H54 (cell line): ENCODE results near the gene PSME3IP1.

ENCODE experiments used
- DNase-seq: peaks from one replicate; pipeline ENCODE4 v3.0.0; 2011; ENCODE audit warnings: low spot score, mixed read lengths; ENCODE audit not compliant: insufficient read length
- FAIRE-seq: peaks from 3 replicates; lab custom pipeline; 2011; peaks lifted over from hg19 to GRCh38; lab: Jason Lieb, UNC
- POLR2A ChIP-seq: IDR thresholded peaks from 2 replicates; pipeline ENCODE4 v1.6.1; 2011; ENCODE audit warnings: low read depth, mild to moderate bottlenecking, low read length

PSME3IP1 gene

DNA sequence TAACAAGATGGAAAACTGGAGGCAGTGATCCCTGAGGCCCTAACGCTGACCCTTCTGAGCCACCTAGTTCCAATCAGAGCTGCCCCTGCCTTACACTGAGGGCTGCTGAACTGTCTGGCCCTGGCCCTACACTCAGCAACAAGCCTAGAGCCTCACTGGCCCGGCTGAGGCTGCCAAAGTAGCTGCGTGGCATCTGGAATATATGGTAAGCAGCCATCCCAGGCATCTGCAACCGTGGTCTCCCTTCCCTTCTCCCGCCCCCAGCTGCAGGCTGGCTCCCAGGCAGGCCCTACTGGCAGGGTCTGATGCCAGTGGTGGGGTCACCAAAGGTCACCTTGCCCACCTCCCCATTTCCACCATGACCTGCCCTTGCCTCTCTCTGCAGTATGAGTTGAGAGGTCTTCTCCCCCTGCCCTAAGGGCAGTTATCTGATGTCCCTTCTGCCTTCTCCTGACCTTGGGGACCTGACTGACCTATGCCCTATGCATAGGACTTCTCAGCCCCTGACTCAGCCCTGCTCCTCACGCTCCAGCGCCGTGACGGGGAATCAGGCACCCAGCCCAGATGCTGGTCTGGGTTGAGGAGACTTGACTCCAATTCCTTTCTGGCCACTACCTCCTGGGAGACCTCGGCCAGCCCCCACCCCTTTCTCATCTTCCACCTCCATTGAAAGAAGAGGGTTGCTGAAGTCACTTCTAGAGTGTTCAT is 48.1 kb downstream of the PSME3IP1 start:
- FAIRE-seq (no peak), DNase-seq (no peak)
- no peak for TF ChIP-seq POLR2A

DNA sequence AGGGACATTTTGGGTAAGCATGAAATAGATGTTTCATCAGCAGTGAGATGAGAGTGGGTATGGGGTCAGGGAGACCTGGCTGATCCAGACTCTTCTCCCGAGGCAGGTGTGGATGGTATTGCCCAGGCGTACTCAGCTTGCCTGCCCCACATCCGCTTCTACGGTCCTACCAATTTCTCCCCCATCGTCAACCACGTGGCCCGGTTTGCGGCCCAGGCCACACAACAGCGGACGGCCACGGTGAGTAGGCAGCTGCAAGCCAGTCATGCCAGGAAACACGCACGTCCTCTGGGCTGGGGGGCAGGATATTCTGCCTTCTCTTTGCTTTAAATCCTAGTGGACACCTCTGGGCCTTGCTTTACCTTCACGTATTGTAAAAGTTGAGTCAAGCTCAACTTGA is 48.8 kb downstream of the PSME3IP1 start:
- no peak for TF ChIP-seq POLR2A
- no peak for FAIRE-seq

DNA sequence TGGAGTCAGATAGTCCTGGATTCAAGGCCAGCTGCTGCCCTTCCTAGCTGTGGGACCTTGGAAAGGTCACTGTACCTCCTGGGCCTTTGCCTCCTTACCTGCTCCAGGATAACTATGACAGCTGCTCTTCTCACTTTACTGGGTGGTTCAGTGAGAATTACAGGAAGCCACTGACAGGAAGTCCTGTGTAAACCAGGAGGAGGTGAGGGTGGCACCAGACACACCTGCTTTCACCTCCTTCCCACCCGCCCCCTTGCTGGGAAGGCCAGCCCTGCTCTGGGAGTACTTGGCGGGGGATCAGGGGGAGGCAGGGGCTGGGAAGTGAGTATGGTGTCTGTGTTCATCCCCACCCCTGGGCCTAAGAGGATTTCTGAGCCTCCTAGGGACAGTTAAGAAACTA is 50.9 kb downstream of the PSME3IP1 start:
- no peak for DNase-seq
- FAIRE-seq, result no peak
- TF ChIP-seq POLR2A, result no peak

More for the DNA sequence above, 48.8 kb downstream of the PSME3IP1 start:
- DNase-seq, result no peak

DNA sequence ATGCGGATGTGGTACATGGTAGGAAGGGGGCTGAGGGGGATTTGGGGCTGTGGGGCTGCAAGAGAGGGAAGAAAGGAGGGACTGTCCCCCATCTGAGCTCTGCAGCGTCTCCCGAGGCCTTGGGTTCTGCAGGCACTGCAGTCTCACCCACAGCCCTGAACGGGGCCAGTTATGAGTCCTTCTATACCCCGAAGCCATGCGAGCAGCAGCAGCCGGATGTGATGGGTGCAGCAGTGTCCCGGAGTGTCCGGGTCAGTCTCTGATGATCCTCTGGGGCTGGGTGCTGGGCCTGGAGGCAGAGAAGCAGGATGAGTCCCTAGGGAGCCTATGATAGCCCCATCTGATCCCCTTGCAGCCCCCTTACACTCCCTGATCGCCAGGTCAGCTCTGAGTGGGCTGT is 52.0 kb downstream of the PSME3IP1 start:
- TF ChIP-seq POLR2A, result no peak
- DNase-seq (no peak), FAIRE-seq (no peak)

DNA sequence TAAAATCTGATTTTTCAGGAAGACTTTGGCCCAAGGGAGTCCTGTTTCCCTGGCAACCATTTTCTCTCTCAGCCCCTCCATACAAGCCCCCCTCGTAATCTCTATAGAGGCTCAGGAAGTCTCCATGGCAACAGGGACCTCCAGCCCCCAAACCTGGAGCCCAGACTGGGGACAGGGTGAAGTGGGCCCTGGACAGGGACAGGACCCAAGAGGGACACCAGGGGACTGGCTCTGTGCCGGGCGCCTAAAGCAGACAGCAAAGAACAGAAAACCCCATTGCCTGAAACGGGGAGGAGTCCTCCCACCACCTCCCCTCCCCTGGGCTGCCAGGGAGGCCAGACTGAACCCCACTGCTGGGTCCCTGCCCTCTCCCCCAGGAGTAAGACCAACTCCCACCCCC is 52.8 kb downstream of the PSME3IP1 start:
- no peak for TF ChIP-seq POLR2A
- FAIRE-seq (no peak), DNase-seq (no peak)

DNA sequence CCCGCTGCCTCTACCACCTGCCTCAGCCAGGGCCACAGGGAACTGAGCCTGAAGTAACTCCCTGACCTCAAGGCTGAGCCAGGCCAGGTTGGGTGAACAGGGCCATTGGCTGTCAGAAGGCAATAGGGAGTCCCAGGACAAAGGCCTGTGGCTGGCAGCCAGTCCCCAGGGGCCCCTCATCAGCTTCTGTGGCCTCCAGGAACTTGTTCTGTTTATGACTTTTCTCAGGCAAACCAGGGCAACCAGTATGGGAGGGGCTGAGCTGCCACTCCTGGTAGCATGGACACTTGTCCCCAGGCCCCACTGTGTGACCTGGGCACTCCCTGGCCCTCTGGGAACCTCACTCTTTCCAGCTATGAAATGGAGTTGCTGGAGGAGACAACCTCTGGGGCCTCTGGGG is 53.4 kb downstream of the PSME3IP1 start:
- no peak for TF ChIP-seq POLR2A
- FAIRE-seq, result no peak
- DNase-seq, result no peak

DNA sequence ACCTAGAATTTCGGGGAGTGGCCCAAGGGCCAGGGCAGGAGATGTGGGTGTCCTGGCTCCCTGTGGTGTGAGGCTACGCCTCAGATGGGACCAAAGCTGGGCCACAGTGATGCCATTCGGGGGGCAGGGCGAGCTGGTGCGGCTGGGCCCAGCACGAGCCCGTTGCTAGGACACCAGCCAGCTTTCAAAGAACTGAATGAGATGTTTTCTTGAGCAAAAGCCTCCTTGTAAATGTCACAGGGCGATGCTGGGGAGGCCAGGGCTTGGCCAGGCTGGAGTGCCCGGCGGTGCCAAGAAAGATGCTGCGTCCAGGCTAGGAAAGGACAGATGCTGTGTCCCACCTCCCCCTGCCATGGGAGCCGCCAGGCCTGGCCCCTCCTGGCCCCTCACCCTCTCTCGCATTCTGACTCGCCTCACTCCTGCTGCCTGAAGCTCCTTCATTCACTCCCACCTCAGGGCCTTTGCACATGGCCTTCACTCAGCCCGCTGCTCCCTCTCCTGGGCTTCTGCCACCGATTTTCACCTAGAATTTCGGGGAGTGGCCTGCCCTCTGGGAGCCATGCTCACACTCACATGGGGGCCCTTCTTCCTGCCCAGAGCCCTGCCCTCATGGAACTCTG is 54.4 kb downstream of the PSME3IP1 start:
- no peak for DNase-seq
- no peak for TF ChIP-seq POLR2A
- FAIRE-seq, result no peak

DNA sequence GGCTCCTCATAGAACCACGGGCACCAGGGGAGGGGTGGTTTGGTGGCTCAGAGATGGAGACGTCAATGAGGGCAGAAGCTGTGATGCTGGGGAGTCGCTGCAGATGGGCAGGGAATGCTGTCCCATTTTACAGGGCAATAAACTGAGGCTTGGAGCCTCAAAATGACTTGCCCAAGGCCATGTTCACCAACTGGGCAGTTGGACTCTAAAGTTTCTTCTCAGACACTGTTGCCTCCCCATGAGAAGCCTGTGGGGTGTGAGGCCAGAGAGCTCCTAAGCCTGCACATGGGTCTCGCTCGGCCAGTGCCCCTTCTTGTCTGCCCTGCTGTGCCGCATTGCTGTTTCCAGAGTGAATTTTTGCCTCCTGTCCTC is 54.9 kb downstream of the PSME3IP1 start:
- TF ChIP-seq POLR2A, result no peak
- FAIRE-seq (no peak), DNase-seq (no peak)

DNA sequence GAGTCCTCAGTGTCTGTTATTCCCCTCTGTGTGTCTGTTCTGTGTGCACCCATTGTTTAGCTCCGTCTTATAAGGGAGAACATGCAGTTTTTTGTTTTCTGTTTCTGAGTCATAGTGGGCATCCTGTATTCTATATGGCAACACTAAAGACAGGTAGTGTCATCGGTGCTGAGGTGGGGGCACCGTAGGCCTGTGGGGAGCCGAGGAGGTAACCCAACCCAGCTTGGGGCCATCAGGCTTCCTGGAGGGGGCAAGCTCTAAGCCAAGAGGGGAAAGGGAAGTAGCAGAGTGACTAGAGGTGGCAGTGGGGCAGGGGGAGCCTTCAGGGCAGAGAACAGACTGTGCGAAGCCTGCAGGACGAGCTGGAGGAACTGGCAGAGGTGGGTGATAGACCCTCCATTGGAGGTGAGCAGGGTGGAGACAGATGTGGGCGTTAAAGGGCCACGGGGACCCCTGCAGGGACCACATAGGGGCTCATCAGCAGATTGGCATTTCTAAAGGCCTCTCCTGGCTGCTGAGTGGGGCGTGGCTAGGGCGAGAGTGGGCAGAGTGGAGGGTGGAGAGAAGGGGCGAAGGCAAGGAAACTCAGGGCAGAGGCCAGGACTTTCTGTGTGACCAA is 57.0 kb downstream of the PSME3IP1 start:
- DNase-seq (no peak), FAIRE-seq (no peak)
- no peak for TF ChIP-seq POLR2A

DNA sequence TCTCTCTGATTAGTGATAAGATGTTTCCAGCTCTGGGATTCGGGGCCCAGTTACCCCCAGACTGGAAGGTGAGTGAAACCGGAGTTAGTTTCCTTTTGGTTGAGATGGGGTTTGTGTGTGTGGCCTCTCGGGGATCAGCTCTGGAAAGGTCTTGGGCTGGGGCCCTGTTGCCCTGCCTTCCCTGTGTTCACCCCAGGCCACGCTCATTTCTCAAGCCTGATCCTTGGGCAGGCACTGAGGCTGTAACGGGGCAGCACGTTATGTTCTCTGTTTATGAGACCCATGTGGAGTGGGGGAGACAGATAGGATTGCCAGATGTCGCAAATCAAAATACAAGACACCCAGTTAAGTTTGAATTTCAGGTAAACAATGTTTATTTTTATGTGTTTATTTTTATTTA is 58.0 kb downstream of the PSME3IP1 start:
- DNase-seq (no peak), FAIRE-seq (no peak)
- no peak for TF ChIP-seq POLR2A

DNA sequence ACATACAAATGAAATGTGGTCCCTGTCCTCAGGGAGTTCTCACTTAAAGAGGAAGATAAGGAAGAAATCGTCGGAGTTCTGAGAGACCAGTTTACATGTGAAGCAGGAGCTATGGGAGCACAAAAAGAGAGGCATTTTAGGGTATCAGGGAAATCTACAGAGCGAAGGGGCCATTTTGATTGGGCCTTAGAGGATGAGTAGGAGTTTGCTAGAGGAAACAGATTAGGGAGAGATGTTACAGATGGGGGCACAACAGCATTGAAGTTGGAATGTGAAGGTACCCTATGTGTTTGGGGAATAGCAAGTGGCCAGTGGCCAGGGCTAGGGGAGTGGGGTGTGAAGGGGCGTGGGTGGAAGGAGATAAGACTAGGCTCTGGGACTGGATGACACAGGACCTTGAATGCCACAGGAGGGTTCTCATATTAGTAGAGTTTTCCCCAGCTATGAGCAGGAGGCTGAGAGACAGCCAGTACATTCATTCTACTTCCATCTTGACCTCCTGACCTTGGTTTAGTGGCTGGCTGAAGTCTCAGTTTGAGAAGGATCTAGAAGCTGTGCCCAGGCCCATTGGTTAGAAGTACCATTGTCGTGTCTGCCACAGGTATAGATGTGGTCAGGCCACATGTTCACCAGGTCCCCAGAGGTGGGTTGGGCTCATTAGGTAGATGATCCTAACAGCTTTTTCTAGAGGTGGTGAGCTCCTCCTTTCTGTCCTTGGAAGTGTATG is 58.6 kb downstream of the PSME3IP1 start:
- FAIRE-seq, result no peak
- DNase-seq, result no peak
- TF ChIP-seq POLR2A, result no peak

DNA sequence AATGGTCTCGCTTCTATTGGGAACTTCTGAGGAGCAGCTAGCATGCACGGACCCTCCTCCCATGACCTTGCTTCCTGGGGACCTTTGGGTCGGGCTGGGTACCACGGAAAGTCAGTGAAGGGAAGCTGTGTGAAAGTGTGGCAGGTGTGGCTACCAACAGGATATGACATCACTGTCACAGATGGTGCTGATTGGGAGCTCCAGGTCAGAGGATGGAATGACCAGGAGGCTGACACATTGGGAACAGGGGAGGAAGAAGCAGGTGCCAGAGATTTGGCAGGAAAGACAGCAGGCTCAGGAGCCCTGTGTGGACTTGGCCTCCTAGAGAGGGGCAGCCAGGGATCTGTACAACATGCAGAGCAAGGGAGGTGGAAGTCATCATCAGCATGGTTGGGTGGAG is 59.4 kb downstream of the PSME3IP1 start:
- DNase-seq, result no peak
- no peak for FAIRE-seq
- TF ChIP-seq POLR2A, result no peak

DNA sequence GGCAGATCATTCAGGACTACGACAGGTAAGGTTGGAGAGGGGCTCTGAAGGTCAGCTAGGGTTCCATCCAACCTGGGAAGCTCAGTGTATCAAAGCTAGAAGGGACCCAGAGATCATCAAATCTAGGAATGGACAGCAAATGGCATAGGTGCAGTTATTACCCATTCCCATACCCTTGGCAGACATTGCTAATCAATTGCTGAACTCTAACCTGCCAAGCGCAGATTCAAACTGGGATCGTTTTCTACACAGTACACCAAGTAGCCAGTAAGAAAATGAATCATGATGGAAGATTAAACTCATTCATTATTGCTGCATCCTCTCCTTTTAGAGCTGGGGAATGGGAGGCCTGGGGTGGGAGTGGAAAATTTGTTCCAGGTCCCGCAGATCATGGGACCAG is 59.9 kb downstream of the PSME3IP1 start:
- FAIRE-seq, result no peak
- TF ChIP-seq POLR2A, result no peak
- DNase-seq, result no peak

DNA sequence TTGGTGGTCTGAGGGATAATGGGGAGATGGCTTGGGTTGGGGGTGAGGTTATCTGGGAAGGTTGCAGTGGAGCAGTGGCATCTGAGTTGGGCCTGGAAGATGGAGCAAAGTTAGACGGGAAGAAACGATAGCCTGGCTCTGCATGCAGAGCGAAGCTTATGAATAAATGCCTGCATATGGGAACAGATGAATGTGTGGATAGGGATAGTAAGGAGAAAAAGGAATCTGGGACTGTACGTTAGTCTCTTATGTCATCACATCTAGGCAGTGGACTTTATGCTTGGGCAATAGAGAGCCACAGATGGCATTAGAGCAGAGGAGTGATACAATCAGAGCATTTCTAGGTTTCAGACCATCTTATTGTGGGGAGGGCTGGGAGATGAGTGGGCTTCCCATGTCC is 60.5 kb downstream of the PSME3IP1 start:
- no peak for TF ChIP-seq POLR2A
- DNase-seq (no peak), FAIRE-seq (no peak)
